Vagina (tissue), 2 donors: Measurements from ENCODE around the gene DIP2B.

Experiments
- POLR2A ChIP-seq, 2 donors: fragments of 450-650 bp; IDR thresholded peaks; one replicate each; pipeline ENCODE4 v1.6.1; 2017; ENCODE audit warnings: antibody characterized with exemption in 2 of 2, mild to moderate bottlenecking in 2 of 2, moderate library complexity in 2 of 2
- POLR2AphosphoS5 ChIP-seq, 2 donors: sonication (generic); formaldehyde crosslinking; IDR thresholded peaks; one replicate each; pipeline ENCODE4 v1.9.0; 2017; ENCODE audit warnings: antibody characterized with exemption in 2 of 2, mild to moderate bottlenecking in 2 of 2, low read depth in 1 of 2; ENCODE audit not compliant: insufficient read depth in 1 of 2
- TF ChIP-seq, protein P1 (sequence below), 3 experiments: fragments of 450-650 bp in 2 of 3; fragments of 200-600 bp in 1 of 3; sonication (generic) in 1 of 3; IDR thresholded peaks; one replicate each; pipeline ENCODE4 v1.5.1; 2017 to 2019; ENCODE audit warnings: antibody characterized with exemption in 3 of 3, mild to moderate bottlenecking in 2 of 3, moderate library complexity in 2 of 3

GRCh38 chr12:50507930-50508329 lies 3.1 kb downstream of the DIP2B start:
- TF ChIP-seq, protein P1, sequence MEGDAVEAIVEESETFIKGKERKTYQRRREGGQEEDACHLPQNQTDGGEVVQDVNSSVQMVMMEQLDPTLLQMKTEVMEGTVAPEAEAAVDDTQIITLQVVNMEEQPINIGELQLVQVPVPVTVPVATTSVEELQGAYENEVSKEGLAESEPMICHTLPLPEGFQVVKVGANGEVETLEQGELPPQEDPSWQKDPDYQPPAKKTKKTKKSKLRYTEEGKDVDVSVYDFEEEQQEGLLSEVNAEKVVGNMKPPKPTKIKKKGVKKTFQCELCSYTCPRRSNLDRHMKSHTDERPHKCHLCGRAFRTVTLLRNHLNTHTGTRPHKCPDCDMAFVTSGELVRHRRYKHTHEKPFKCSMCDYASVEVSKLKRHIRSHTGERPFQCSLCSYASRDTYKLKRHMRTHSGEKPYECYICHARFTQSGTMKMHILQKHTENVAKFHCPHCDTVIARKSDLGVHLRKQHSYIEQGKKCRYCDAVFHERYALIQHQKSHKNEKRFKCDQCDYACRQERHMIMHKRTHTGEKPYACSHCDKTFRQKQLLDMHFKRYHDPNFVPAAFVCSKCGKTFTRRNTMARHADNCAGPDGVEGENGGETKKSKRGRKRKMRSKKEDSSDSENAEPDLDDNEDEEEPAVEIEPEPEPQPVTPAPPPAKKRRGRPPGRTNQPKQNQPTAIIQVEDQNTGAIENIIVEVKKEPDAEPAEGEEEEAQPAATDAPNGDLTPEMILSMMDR (IDR thresholded peaks at IDR 0.05) = no peak
- TF ChIP-seq POLR2A (IDR thresholded peaks at IDR 0.05) = no peak
- TF ChIP-seq POLR2AphosphoS5 (IDR thresholded peaks at IDR 0.05; ENCODE audit: insufficient read depth in 1 of 2, low read depth in 1 of 2) = no peak
